ENCODE measurements around the gene TEX264. TPM values are rescaled to one million over a fixed set of nuclear protein-coding genes. Genes with fewer than 3 reads are reported as not detected.
"Not testable (repeated sequence)": the region's sequence is repeated elsewhere in the genome, so short reads cannot be mapped to it uniquely, and the experiment has no call there.

Gene TEX264
- total RNA-seq, 1 experiment from 2014 or later, result 35.0 TPM

DNA sequence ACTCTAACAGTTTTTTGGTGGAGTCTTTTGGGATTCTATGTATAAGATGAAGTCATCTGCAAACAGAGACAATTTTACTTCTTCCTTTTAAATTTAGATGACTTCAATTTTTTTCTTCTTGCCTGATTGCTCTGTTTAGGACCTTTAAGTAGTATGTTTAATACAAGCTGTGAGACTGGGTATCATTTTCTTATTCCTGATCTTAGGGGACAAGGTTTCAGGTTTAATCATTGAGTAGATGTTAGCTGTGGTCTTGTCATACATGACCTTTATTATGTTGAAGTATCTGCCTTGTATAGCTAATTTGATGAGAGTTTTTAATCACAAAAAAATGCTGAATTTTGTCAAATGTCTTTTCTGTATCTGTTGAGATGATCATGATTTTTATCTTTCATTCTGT lies 56.4 kb downstream of the TEX264 start:
- H3K4me1 ChIP-seq, result no peaks in the 10 kb centered on the region
- H3K4me3 ChIP-seq, result no peak overlapping the region
- DNase-seq, result no peak
- H3K36me3 ChIP-seq, result no peaks in the 10 kb centered on the region
- no peak overlapping the region for H3K27ac ChIP-seq
- no peaks in the 10 kb centered on the region for H3K9me3 ChIP-seq (replicated peaks)
- H3K27me3 ChIP-seq, result no peaks in the 10 kb centered on the region

DNA sequence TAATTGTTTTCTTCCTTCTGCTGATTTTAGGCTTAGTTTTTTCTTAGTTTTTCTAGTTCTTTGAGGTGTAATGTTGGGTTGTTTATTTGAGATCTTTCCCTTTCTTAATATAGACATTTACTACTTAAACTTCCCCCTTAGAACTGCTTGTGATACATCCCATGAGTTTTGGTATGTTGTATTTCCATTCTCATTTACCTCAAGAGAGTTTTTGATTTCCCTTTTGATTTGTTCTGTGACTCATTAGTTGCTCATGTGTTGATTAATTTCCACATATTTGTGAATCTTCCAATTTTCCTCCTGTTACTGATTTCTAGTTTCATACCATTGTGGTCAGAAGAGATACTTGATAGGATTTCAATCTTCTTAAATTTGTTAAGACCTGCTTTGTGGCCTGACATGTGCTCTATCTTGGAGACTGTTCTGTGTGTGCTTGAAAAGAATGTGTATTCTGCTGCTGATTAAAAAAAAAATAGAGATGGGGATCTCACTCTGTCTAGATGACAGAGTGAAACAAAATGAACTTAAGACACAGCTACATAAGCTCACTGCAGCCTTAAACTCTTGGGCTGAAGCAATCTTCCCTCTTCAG lies 58.1 kb downstream of the TEX264 start:
- Histone ChIP-seq H3K27me3 (no peaks in the 10 kb centered on the region), H3K9me3 (replicated peaks) (no peaks in the 10 kb centered on the region), H3K4me1 (no peaks in the 10 kb centered on the region)

GRCh38 chr3:51733859-51734571 lies 63.0 kb downstream of the TEX264 start:
- Histone ChIP-seq H3K4me3 (no peak overlapping the region), H3K4me1 (no peaks in the 10 kb centered on the region), H3K36me3 (no peaks in the 10 kb centered on the region), H3K27me3 (no peaks in the 10 kb centered on the region), H3K27ac (no peak overlapping the region), H3K9me3 (replicated peaks) (no peaks in the 10 kb centered on the region)
- no peak for DNase-seq

More for the DNA sequence above, 58.1 kb downstream of the TEX264 start:
- H3K36me3 ChIP-seq, result no peaks in the 10 kb centered on the region
- H3K27ac ChIP-seq, result no peak overlapping the region
- H3K4me3 ChIP-seq, result no peak overlapping the region
- no peak for DNase-seq

DNA sequence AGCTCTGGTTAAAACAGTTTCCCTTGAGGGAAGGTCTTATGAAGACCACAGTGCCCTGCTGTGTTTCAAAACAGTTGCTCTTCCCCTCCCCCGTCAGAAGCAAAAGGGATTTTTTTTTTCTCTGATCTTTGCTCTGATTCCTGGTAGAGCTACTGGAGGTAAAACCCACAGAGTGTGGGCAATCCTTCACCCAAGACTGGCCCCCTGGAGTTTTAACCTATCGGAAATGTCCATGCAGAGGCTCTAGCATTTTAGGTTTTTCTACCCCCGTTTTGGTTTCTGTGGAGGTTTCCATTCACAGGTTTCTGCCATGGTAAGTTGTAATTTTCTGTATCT lies 63.5 kb downstream of the TEX264 start:
- Histone ChIP-seq H3K27ac (no peak overlapping the region), H3K4me1 (no peaks in the 10 kb centered on the region)
- DNase-seq, result no peak

DNA sequence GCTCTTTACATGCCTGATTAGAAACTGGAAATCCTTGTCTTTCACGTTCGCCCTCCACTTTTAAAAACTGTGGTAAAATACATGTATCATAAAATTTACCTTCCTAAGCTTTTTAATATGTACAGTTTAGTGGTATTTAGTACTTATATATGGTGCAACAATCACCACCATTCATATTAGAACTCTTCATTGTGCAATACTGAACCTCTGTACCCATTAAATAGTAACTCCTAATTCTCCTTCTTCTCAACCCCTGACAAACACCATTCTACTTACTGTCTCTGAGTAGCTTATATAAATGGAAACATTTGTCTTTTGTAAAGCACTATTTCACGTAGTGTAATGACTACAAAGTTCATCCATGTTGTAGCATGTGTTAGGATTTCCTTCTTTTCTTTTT lies 64.0 kb downstream of the TEX264 start:
- H3K4me3 ChIP-seq, result no peak overlapping the region
- no peaks in the 10 kb centered on the region for H3K36me3 ChIP-seq
- H3K4me1 ChIP-seq, result no peaks in the 10 kb centered on the region
- no peaks in the 10 kb centered on the region for H3K9me3 ChIP-seq (replicated peaks)
- H3K27ac ChIP-seq, result no peak overlapping the region
- DNase-seq, result no peak
- H3K27me3 ChIP-seq, result peaks cover 4% of the 10 kb centered on the region; the same call in 1 of the 2 replicates

More for the DNA sequence above, 63.5 kb downstream of the TEX264 start:
- H3K36me3 ChIP-seq, result no peaks in the 10 kb centered on the region
- peaks cover 1% of the 10 kb centered on the region; the same call in 1 of the 2 replicates for H3K27me3 ChIP-seq
- no peak overlapping the region for H3K4me3 ChIP-seq
- no peaks in the 10 kb centered on the region for H3K9me3 ChIP-seq (replicated peaks)

DNA sequence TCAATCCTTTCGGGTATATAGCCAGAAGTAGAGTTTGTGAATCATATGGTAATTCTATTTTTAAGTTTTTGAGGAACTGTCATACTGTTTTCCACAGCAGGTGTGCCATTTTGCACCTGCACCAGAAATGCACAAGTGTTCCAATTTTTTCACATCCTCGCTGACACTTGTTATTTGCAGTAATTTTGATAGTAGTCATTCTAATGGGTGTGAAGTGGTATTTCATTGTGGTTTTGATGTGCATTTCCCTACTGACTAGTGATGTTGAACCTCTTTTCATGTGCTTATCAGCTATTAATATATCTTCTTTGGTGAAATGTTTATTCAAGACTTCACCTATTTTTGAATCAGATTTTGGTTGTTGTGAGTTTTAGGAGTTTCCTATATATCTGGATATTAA lies 64.9 kb downstream of the TEX264 start:
- Histone ChIP-seq H3K36me3 (no peaks in the 10 kb centered on the region), H3K4me1 (no peaks in the 10 kb centered on the region), H3K9me3 (replicated peaks) (no peaks in the 10 kb centered on the region), H3K27ac (no peak overlapping the region), H3K27me3 (peaks cover 4% of the 10 kb centered on the region; the same call in 1 of the 2 replicates), H3K4me3 (no peak overlapping the region)
- no peak for DNase-seq

GRCh38 chr3:51739110-51739509 lies 68.1 kb downstream of the TEX264 start:
- H3K36me3 ChIP-seq, result no peaks in the 10 kb centered on the region
- DNase-seq, result no peak
- H3K9me3 ChIP-seq (replicated peaks), result no peaks in the 10 kb centered on the region
- H3K27ac ChIP-seq, result no peak overlapping the region
- no peaks in the 10 kb centered on the region for H3K4me1 ChIP-seq
- no peak overlapping the region for H3K4me3 ChIP-seq
- H3K27me3 ChIP-seq, result peaks cover 4% of the 10 kb centered on the region; the same call in 1 of the 2 replicates

DNA sequence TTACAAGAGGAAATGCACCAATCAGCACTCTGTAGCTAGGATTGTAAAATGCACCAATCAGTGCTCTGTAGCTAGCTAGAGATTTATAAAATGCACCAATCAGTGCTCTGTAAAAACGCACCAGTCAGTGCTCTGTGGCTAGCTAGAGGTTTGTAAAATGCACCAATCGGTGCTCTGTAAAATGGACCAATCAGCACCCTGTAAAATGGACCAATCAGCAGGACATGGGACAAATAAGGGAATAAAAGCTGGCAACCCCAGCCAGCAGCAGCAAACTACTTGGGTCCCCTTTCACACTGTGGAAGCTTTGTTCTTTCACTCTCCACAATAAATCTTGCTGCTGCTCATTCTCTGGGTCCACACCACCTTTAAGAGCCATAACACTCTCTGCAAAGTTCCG lies 71.3 kb downstream of the TEX264 start:
- H3K4me3 ChIP-seq; H3K27ac ChIP-seq; H3K27me3 ChIP-seq; H3K4me1 ChIP-seq; DNase-seq; H3K9me3 ChIP-seq (replicated peaks); H3K36me3 ChIP-seq: not testable (repeated sequence)

DNA sequence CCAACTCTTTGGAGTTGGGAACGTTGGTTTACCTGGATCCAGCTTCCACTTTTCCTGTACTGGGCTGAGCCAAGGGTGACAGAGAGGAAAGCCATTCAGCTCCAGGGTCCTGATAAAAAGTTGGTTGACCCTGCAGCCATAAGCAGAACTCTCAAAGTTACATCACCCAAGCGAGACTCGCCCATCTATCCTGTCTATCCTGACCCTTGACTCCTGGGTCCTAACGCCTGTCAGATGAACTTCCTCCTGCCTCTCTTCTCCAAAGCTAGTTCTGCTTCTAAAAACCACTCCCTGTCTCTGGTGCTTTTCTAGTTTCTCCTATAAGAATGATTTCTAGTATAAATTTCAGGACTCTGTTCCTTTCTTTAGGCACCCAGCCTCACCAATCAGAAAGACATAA lies 71.9 kb downstream of the TEX264 start:
- H3K27ac ChIP-seq; H3K4me3 ChIP-seq; H3K27me3 ChIP-seq; H3K9me3 ChIP-seq (replicated peaks); H3K36me3 ChIP-seq; H3K4me1 ChIP-seq: not testable (repeated sequence)
- peak in 1 of 2 experiments; percentile 6 for DNase-seq

- Histone ChIP-seq H3K4me3 (no peak overlapping the region), H3K27ac (no peak overlapping the region), H3K27me3 (no peaks in the 10 kb centered on the region), H3K36me3 (no peaks in the 10 kb centered on the region), H3K4me1 (no peaks in the 10 kb centered on the region), H3K9me3 (replicated peaks) (peaks cover 10% of the 10 kb centered on the region)
- DNase-seq, result no peak
Measured at GRCh38 chr3:51747840-51748239, 76.8 kb downstream of the TEX264 start.

DNA sequence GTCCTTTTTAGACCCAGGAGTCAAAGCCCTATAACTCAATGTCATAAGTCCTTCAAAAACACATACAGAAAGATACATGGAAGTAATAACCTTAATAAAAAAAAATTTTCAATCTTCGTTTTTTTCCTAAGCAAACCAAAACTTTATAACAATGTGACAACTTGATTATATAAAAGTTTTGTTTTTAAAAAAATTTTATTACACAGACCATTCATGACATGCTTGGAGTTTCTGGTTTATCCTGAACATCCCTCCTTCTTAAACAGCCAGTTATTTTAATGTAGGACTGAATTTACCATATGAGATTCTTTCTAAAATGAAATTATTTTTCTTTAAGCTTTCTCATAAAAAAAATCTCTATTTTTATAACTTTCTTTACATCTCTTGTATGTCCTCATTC lies 77.3 kb downstream of the TEX264 start:
- no peak for DNase-seq
- no peaks in the 10 kb centered on the region for H3K27me3 ChIP-seq

GRCh38 chr3:51750878-51751277 lies 79.8 kb downstream of the TEX264 start:
- no peak overlapping the region for H3K4me3 ChIP-seq

More for the DNA sequence above, 77.3 kb downstream of the TEX264 start:
- Histone ChIP-seq H3K4me1 (no peaks in the 10 kb centered on the region), H3K36me3 (no peaks in the 10 kb centered on the region), H3K4me3 (no peak overlapping the region), H3K27ac (no peak overlapping the region), H3K9me3 (replicated peaks) (peaks cover 10% of the 10 kb centered on the region)

DNA sequence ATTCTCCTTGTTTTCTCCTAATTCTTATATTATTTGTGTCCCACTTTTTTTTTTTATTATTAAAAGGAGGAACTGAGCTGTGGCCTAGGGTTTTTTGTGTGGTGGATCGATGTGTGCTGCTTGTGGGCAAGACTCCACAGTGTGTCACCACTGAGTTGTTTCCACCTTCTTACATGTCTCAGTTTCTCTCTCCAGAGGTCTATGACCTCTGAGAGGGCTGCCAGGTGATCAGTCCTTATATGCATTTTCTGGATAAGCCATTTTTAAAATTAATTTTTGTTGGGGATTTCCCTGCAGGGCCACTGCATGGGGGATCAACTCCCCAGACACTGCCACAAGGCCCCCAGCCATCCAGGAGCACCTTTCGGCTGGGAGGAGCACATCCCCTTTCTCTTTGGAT lies 80.2 kb downstream of the TEX264 start:
- H3K27me3 ChIP-seq, result no peaks in the 10 kb centered on the region
- DNase-seq, result no peak
- no peak overlapping the region for H3K27ac ChIP-seq
- H3K36me3 ChIP-seq, result no peaks in the 10 kb centered on the region
- peaks cover 10% of the 10 kb centered on the region for H3K9me3 ChIP-seq (replicated peaks)
- H3K4me3 ChIP-seq, result no peak overlapping the region
- H3K4me1 ChIP-seq, result no peaks in the 10 kb centered on the region

More at GRCh38 chr3:51750878-51751277, 79.8 kb downstream of the TEX264 start:
- no peaks in the 10 kb centered on the region for H3K27me3 ChIP-seq
- H3K4me1 ChIP-seq, result no peaks in the 10 kb centered on the region
- DNase-seq, result no peak
- H3K36me3 ChIP-seq, result no peaks in the 10 kb centered on the region
- H3K9me3 ChIP-seq (replicated peaks), result peaks cover 10% of the 10 kb centered on the region
- H3K27ac ChIP-seq, result no peak overlapping the region
